Measurements from ENCODE around the gene PARVG. TPM values are rescaled to one million over a fixed set of nuclear protein-coding genes. Genes with fewer than 3 reads are reported as not detected.
A peak's percentile ranks its signal among the peaks of the same experiment; 100 is the strongest.

The PARVG gene
- total and polyA plus RNA-seq, 9 of the 15 experiments (the other 6 are each of a cell fraction or from before 2014, with no cell fraction given): 0.35 TPM; not detected in 8

DNA sequence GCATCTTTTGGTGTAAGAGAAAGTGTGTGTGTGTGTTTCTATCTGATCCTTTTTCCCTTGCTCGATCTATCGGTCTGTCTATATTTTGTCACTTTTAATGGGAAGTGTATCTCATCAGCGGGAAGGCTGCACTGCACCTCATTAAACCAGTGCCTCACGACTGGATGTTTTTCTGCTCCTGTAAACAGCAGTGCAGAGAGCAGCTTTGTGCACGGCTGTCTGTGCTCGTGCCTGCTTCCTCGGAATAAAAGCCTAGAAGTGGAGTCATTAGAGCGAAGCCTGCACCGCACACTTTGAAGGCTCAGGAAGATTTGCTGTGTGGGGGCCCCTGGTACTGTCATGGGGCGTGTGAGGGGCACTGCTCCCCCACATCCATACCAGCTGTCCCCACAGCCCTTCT lies 27.0 kb upstream of the PARVG start (continued):
- TF ChIP-seq, protein P1, sequence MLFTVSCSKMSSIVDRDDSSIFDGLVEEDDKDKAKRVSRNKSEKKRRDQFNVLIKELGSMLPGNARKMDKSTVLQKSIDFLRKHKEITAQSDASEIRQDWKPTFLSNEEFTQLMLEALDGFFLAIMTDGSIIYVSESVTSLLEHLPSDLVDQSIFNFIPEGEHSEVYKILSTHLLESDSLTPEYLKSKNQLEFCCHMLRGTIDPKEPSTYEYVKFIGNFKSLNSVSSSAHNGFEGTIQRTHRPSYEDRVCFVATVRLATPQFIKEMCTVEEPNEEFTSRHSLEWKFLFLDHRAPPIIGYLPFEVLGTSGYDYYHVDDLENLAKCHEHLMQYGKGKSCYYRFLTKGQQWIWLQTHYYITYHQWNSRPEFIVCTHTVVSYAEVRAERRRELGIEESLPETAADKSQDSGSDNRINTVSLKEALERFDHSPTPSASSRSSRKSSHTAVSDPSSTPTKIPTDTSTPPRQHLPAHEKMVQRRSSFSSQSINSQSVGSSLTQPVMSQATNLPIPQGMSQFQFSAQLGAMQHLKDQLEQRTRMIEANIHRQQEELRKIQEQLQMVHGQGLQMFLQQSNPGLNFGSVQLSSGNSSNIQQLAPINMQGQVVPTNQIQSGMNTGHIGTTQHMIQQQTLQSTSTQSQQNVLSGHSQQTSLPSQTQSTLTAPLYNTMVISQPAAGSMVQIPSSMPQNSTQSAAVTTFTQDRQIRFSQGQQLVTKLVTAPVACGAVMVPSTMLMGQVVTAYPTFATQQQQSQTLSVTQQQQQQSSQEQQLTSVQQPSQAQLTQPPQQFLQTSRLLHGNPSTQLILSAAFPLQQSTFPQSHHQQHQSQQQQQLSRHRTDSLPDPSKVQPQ (CRISPR knock-in tag; IDR thresholded peaks at IDR 0.05; ENCODE audit: borderline replicate concordance): no peak
- TF ChIP-seq LEF1 (IDR thresholded peaks at IDR 0.05): no peak
- TF ChIP-seq, protein P2, sequence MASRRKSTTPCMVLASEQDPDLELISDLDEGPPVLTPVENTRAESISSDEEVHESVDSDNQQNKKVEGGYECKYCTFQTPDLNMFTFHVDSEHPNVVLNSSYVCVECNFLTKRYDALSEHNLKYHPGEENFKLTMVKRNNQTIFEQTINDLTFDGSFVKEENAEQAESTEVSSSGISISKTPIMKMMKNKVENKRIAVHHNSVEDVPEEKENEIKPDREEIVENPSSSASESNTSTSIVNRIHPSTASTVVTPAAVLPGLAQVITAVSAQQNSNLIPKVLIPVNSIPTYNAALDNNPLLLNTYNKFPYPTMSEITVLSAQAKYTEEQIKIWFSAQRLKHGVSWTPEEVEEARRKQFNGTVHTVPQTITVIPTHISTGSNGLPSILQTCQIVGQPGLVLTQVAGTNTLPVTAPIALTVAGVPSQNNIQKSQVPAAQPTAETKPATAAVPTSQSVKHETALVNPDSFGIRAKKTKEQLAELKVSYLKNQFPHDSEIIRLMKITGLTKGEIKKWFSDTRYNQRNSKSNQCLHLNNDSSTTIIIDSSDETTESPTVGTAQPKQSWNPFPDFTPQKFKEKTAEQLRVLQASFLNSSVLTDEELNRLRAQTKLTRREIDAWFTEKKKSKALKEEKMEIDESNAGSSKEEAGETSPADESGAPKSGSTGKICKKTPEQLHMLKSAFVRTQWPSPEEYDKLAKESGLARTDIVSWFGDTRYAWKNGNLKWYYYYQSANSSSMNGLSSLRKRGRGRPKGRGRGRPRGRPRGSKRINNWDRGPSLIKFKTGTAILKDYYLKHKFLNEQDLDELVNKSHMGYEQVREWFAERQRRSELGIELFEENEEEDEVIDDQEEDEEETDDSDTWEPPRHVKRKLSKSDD (conservative IDR thresholded peaks at IDR 0.05; ENCODE audit: low read length): no peak
- no peak for TF ChIP-seq ZNF445 (CRISPR knock-in tag; IDR thresholded peaks at IDR 0.05; ENCODE audit: low read depth)
- no peak for TF ChIP-seq ZNF197 (CRISPR knock-in tag; IDR thresholded peaks at IDR 0.05; ENCODE audit: low read depth)

DNA sequence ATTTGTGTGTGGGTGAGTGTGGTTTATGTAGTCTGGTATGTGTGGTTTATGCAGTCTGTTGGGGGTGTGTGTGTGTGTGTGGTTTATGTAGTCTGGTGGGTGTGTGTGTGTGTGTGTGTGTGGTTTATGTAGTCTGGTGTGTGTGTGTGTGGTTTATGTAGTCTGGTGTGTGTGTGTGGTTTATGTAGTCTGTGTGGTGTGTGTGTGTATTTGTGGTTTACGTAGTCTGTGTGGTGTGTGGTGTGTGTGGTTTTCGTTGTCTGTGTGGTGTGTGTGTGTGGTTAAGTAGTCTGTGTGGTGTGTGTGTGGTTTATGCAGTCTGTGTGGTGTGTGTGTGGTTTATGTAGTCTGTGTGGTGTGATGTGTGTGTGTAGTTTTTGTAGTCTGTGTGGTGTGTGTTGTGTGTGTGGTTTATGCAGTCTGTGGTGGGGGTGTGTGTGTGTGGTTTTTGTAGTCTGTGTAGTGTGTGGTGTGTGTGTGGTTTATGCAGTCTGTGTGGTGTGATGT lies 26.2 kb upstream of the PARVG start:
- DNase-seq (ENCODE audit: extremely low read depth in 1 of 4, low spot score in 3 of 4) (no peak), ATAC-seq (no peak), FAIRE-seq (peak; percentile 11)
- Histone ChIP-seq H3K4me2 (ENCODE audit: insufficient read depth, low read length) (no peak overlapping the region), H3K36me3 (ENCODE audit: control insufficient read depth, insufficient read depth, low read length) (0 out of 3 replicates have a peak, but pooled peaks cover 3% of the 10 kb centered on the region), H3K4me1 (replicated peaks in 1 of 2; ENCODE audit: control insufficient read depth in 2 of 2, insufficient read depth in 2 of 2, low read length in 2 of 2) (no peaks in the 10 kb centered on the region), H3K4me3 (no peak overlapping the region), H3K9ac (ENCODE audit: insufficient read depth in 1 of 2, low read depth in 2 of 2, low read length in 2 of 2) (no peak overlapping the region), H3K27ac (ENCODE audit: extremely low read depth, low read depth, low read length) (no peak overlapping the region), H3K9me1 (ENCODE audit: control insufficient read depth, insufficient read depth, low read length) (no peaks in the 10 kb centered on the region), H2AFZ (ENCODE audit: low read depth, low read length) (no peak overlapping the region), H3K79me2 (ENCODE audit: control insufficient read depth, insufficient read depth, low read length) (no peaks in the 10 kb centered on the region), H3K27me3 (ENCODE audit: control insufficient read depth in 2 of 2, insufficient read depth in 2 of 2, low read length in 2 of 2) (no peaks in the 10 kb centered on the region), H4K20me1 (replicated peaks; ENCODE audit: control insufficient read depth, insufficient read depth, low read length) (no peaks in the 10 kb centered on the region), H3K9me3 (replicated peaks; ENCODE audit: control insufficient read depth, insufficient read depth, low read depth, low read length) (no peaks in the 10 kb centered on the region)
- in situ Hi-C loops (cut with MboI): no loop called here
- no peak for TF ChIP-seq ZNF77 (CRISPR knock-in tag; IDR thresholded peaks at IDR 0.05)
- no peak for TF ChIP-seq JUN (IDR thresholded peaks at IDR 0.05; ENCODE audit: borderline replicate concordance, low read depth, low read length)
- no peak for TF ChIP-seq JUN (CRISPR knock-in tag; IDR thresholded peaks at IDR 0.05; ENCODE audit: borderline replicate concordance)
- POLR2A ChIA-PET: no interaction called here
- WGBS (ENCODE audit: insufficient coverage, low coverage, missing lambda C conversion rate): 100% methylated on average over 1 of the region's 2 CpGs
- no TSS peak for BruUV-seq (replicated peaks)
- CTCF ChIA-PET (ENCODE audit: low intra/inter-chr PET ratio): no interaction called here
- intact Hi-C loops (cut with micrococcal nuclease): no loop called here

All from K562 (cell line).